ENCODE results near the gene TNFRSF19.

GRCh38 chr13:23580684-23581060, 10.5 kb downstream of the TNFRSF19 start:
- TF ChIP-seq, protein P1, sequence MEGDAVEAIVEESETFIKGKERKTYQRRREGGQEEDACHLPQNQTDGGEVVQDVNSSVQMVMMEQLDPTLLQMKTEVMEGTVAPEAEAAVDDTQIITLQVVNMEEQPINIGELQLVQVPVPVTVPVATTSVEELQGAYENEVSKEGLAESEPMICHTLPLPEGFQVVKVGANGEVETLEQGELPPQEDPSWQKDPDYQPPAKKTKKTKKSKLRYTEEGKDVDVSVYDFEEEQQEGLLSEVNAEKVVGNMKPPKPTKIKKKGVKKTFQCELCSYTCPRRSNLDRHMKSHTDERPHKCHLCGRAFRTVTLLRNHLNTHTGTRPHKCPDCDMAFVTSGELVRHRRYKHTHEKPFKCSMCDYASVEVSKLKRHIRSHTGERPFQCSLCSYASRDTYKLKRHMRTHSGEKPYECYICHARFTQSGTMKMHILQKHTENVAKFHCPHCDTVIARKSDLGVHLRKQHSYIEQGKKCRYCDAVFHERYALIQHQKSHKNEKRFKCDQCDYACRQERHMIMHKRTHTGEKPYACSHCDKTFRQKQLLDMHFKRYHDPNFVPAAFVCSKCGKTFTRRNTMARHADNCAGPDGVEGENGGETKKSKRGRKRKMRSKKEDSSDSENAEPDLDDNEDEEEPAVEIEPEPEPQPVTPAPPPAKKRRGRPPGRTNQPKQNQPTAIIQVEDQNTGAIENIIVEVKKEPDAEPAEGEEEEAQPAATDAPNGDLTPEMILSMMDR (IDR thresholded peaks at IDR 0.05): no peak
- no peak for TF ChIP-seq POLR2A (IDR thresholded peaks at IDR 0.05)

Measured in heart left ventricle (tissue), 13 donors.